Measurements from ENCODE around the gene MPPED1.

MPPED1 gene

GRCh38 chr22:43475549-43476076, 63.8 kb downstream of the MPPED1 start:
- Histone ChIP-seq H3K4me3 (ENCODE audit: low read depth in 1 of 2, low read length in 2 of 2) (no peak overlapping the region), H2AFZ (ENCODE audit: low read depth, low read length) (no peak overlapping the region), H4K20me1 (ENCODE audit: insufficient read depth, low read length) (no peaks in the 10 kb centered on the region), H3K4me2 (ENCODE audit: insufficient read depth, low read length) (no peak overlapping the region), H3K27me3 (ENCODE audit: insufficient read depth, low read length, poor library complexity) (no peaks in the 10 kb centered on the region), H3K9me3 (ENCODE audit: insufficient read depth, low read length, severe bottlenecking) (no peaks in the 10 kb centered on the region), H3K27ac (ENCODE audit: low read length) (no peak overlapping the region), H3K9ac (ENCODE audit: low read depth, low read length) (no peak overlapping the region), H3K4me1 (ENCODE audit: insufficient read depth, low read length) (no peaks in the 10 kb centered on the region), H3K79me2 (ENCODE audit: insufficient read depth, low read length) (no peaks in the 10 kb centered on the region), H3K36me3 (ENCODE audit: insufficient read depth, low read length) (no peaks in the 10 kb centered on the region)
- DNase-seq: no peak
- no peak for TF ChIP-seq EZH2 (IDR thresholded peaks at IDR 0.05; ENCODE audit: borderline replicate concordance, low read depth, low read length, severe bottlenecking)
- TF ChIP-seq, protein P1, sequence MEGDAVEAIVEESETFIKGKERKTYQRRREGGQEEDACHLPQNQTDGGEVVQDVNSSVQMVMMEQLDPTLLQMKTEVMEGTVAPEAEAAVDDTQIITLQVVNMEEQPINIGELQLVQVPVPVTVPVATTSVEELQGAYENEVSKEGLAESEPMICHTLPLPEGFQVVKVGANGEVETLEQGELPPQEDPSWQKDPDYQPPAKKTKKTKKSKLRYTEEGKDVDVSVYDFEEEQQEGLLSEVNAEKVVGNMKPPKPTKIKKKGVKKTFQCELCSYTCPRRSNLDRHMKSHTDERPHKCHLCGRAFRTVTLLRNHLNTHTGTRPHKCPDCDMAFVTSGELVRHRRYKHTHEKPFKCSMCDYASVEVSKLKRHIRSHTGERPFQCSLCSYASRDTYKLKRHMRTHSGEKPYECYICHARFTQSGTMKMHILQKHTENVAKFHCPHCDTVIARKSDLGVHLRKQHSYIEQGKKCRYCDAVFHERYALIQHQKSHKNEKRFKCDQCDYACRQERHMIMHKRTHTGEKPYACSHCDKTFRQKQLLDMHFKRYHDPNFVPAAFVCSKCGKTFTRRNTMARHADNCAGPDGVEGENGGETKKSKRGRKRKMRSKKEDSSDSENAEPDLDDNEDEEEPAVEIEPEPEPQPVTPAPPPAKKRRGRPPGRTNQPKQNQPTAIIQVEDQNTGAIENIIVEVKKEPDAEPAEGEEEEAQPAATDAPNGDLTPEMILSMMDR (IDR thresholded peaks at IDR 0.05; ENCODE audit: borderline replicate concordance, extremely low read depth, low read length, poor library complexity, severe bottlenecking): no peak
- no peak for ATAC-seq (ENCODE audit: insufficient read depth, low read depth)

- Histone ChIP-seq H3K27ac (ENCODE audit: low read length) (no peak overlapping the region), H3K79me2 (ENCODE audit: insufficient read depth, low read length) (no peaks in the 10 kb centered on the region), H3K36me3 (ENCODE audit: insufficient read depth, low read length) (no peaks in the 10 kb centered on the region), H4K20me1 (ENCODE audit: insufficient read depth, low read length) (no peaks in the 10 kb centered on the region), H2AFZ (ENCODE audit: low read depth, low read length) (no peak overlapping the region), H3K4me1 (ENCODE audit: insufficient read depth, low read length) (no peaks in the 10 kb centered on the region), H3K9ac (ENCODE audit: low read depth, low read length) (no peak overlapping the region), H3K9me3 (ENCODE audit: insufficient read depth, low read length, severe bottlenecking) (no peaks in the 10 kb centered on the region), H3K4me2 (ENCODE audit: insufficient read depth, low read length) (no peak overlapping the region), H3K4me3 (ENCODE audit: low read depth in 1 of 2, low read length in 2 of 2) (no peak overlapping the region), H3K27me3 (ENCODE audit: insufficient read depth, low read length, poor library complexity) (no peaks in the 10 kb centered on the region)
- DNase-seq: no peak
- TF ChIP-seq, protein P1 (IDR thresholded peaks at IDR 0.05; ENCODE audit: borderline replicate concordance, extremely low read depth, low read length, poor library complexity, severe bottlenecking): no peak
- no peak for TF ChIP-seq EZH2 (IDR thresholded peaks at IDR 0.05; ENCODE audit: borderline replicate concordance, low read depth, low read length, severe bottlenecking)
- ATAC-seq (ENCODE audit: insufficient read depth, low read depth): no peak
These were observed 64.5 kb downstream of the MPPED1 start for GRCh38 chr22:43476341-43476740.

- H3K79me2 ChIP-seq (ENCODE audit: insufficient read depth, low read length): no peaks in the 10 kb centered on the region
- no peak overlapping the region for H3K27ac ChIP-seq (ENCODE audit: low read length)
- no peak overlapping the region for H3K4me3 ChIP-seq (ENCODE audit: low read depth in 1 of 2, low read length in 2 of 2)
- DNase-seq (no peak), ATAC-seq (ENCODE audit: insufficient read depth, low read depth) (no peak)
- no peaks in the 10 kb centered on the region for H4K20me1 ChIP-seq (ENCODE audit: insufficient read depth, low read length)
- H3K9me3 ChIP-seq (ENCODE audit: insufficient read depth, low read length, severe bottlenecking): no peaks in the 10 kb centered on the region
- H3K4me1 ChIP-seq (ENCODE audit: insufficient read depth, low read length): no peaks in the 10 kb centered on the region
- no peak overlapping the region for H2AFZ ChIP-seq (ENCODE audit: low read depth, low read length)
- no peak overlapping the region for H3K9ac ChIP-seq (ENCODE audit: low read depth, low read length)
- no peak for TF ChIP-seq EZH2 (IDR thresholded peaks at IDR 0.05; ENCODE audit: borderline replicate concordance, low read depth, low read length, severe bottlenecking)
- TF ChIP-seq, protein P1 (IDR thresholded peaks at IDR 0.05; ENCODE audit: borderline replicate concordance, extremely low read depth, low read length, poor library complexity, severe bottlenecking): no peak
- no peak overlapping the region for H3K4me2 ChIP-seq (ENCODE audit: insufficient read depth, low read length)
- no peaks in the 10 kb centered on the region for H3K36me3 ChIP-seq (ENCODE audit: insufficient read depth, low read length)
- H3K27me3 ChIP-seq (ENCODE audit: insufficient read depth, low read length, poor library complexity): no peaks in the 10 kb centered on the region
These were observed 65.2 kb downstream of the MPPED1 start for GRCh38 chr22:43476751-43477725.
